Osteocyte (in vitro differentiated cells): Measurements from ENCODE around the gene THUMPD1. TPM values are rescaled to one million over a fixed set of nuclear protein-coding genes. Genes with fewer than 3 reads are reported as not detected.
A peak's percentile ranks its signal among the peaks of the same experiment; 100 is the strongest.

Experiments used
- DNase-seq: peaks from one replicate; pipeline ENCODE4 v3.0.0; 2021; ENCODE audit warnings: mixed read lengths; ENCODE audit not compliant: unreplicated experiment; ENCODE audit errors: extremely low spot score
- H3K27ac Mint-ChIP-seq: one replicate; pipeline ENCODE4 v1.8.0; 2021; ENCODE audit warnings: mild to moderate bottlenecking, mixed read lengths; ENCODE audit not compliant: unreplicated experiment
- H3K27me3 Mint-ChIP-seq: one replicate; pipeline ENCODE4 v1.8.0; 2021; ENCODE audit warnings: mixed read lengths; ENCODE audit not compliant: unreplicated experiment
- H3K36me3 Mint-ChIP-seq: one replicate; pipeline ENCODE4 v1.8.0; 2021; ENCODE audit warnings: mixed read lengths; ENCODE audit not compliant: unreplicated experiment
- H3K4me1 Mint-ChIP-seq: one replicate; pipeline ENCODE4 v1.8.0; 2021; ENCODE audit warnings: mixed read lengths; ENCODE audit not compliant: unreplicated experiment
- H3K4me3 Mint-ChIP-seq: one replicate; pipeline ENCODE4 v1.8.0; 2021; ENCODE audit warnings: mild to moderate bottlenecking, moderate library complexity, mixed read lengths; ENCODE audit not compliant: unreplicated experiment
- H3K9me3 Mint-ChIP-seq: one replicate; pipeline ENCODE4 v1.8.0; 2021; ENCODE audit warnings: mixed read lengths; ENCODE audit not compliant: unreplicated experiment
- CTCF ChIP-seq: fragments of 200-600 bp; sonication (generic); IDR thresholded peaks from 2 replicates; pipeline ENCODE4 v1.5.0; 2021; ENCODE audit warnings: antibody characterized with exemption, mild to moderate bottlenecking, moderate library complexity
- total RNA-seq: library from RNA; stranded (reverse); gene quantifications from 2 replicates; pipeline ENCODE4 v1.2.1, GENCODE V29; 2021

THUMPD1 gene
- total RNA-seq, 1 donor from 2014 or later, result 36.3 TPM

GRCh38 chr16:20774703-20775362 is 33.2 kb upstream of the THUMPD1 start:
- no peak overlapping the region for H3K4me3 Mint-ChIP-seq
- H3K36me3 Mint-ChIP-seq, result no peaks in the 10 kb centered on the region
- TF ChIP-seq CTCF, result peak; percentile 59
- no peaks in the 10 kb centered on the region for H3K9me3 Mint-ChIP-seq
- H3K27ac Mint-ChIP-seq, result no peak overlapping the region
- H3K27me3 Mint-ChIP-seq, result peaks cover 24% of the 10 kb centered on the region
- no peaks in the 10 kb centered on the region for H3K4me1 Mint-ChIP-seq
- no peak for DNase-seq

GRCh38 chr16:20773679-20774078 is 32.1 kb upstream of the THUMPD1 start:
- DNase-seq, result no peak
- Mint-ChIP-seq H3K4me3 (no peak overlapping the region), H3K36me3 (no peaks in the 10 kb centered on the region), H3K9me3 (no peaks in the 10 kb centered on the region), H3K27ac (no peak overlapping the region), H3K27me3 (peaks cover 24% of the 10 kb centered on the region), H3K4me1 (no peaks in the 10 kb centered on the region)
- no peak for TF ChIP-seq CTCF

GRCh38 chr16:20768818-20769217 is 27.2 kb upstream of the THUMPD1 start:
- no peak overlapping the region for H3K4me3 Mint-ChIP-seq
- H3K36me3 Mint-ChIP-seq, result no peaks in the 10 kb centered on the region
- DNase-seq, result no peak
- peaks cover 41% of the 10 kb centered on the region for H3K27me3 Mint-ChIP-seq
- peaks cover 2% of the 10 kb centered on the region for H3K4me1 Mint-ChIP-seq
- no peak overlapping the region for H3K27ac Mint-ChIP-seq
- H3K9me3 Mint-ChIP-seq, result no peaks in the 10 kb centered on the region
- no peak for TF ChIP-seq CTCF

GRCh38 chr16:20768121-20768520 is 26.5 kb upstream of the THUMPD1 start:
- Mint-ChIP-seq H3K27me3 (peaks cover 34% of the 10 kb centered on the region), H3K4me3 (no peak overlapping the region), H3K36me3 (no peaks in the 10 kb centered on the region), H3K4me1 (peaks cover 8% of the 10 kb centered on the region), H3K9me3 (no peaks in the 10 kb centered on the region), H3K27ac (no peak overlapping the region)
- TF ChIP-seq CTCF, result no peak
- no peak for DNase-seq

GRCh38 chr16:20767577-20767976 is 26.0 kb upstream of the THUMPD1 start:
- H3K36me3 Mint-ChIP-seq, result no peaks in the 10 kb centered on the region
- H3K4me3 Mint-ChIP-seq, result no peak overlapping the region
- TF ChIP-seq CTCF, result no peak

More at GRCh38 chr16:20767577-20767976, 26.0 kb upstream of the THUMPD1 start:
- DNase-seq, result no peak
- Mint-ChIP-seq H3K9me3 (peaks cover 2% of the 10 kb centered on the region), H3K27ac (no peak overlapping the region), H3K27me3 (peaks cover 31% of the 10 kb centered on the region), H3K4me1 (peaks cover 10% of the 10 kb centered on the region)
